Adipocyte (in vitro differentiated cells): ENCODE data around the gene NCDN.
"Not testable (repeated sequence)": the region's sequence is repeated elsewhere in the genome, so short reads cannot be mapped to it uniquely, and the experiment has no call there.

Experiments used
- DNase-seq: peaks from one replicate; pipeline ENCODE4 v3.0.0-alpha.2; 2015; ENCODE audit warnings: low read depth
- H3K27me3 ChIP-seq: replicated peaks from 2 replicates; pipeline ENCODE4 v1.7.0; 2013; ENCODE audit warnings: mild to moderate bottlenecking, low read length, moderate library complexity; ENCODE audit not compliant: control insufficient read depth, insufficient read depth
- H3K36me3 ChIP-seq: 2 replicates; pipeline ENCODE4 v1.7.0; 2013; ENCODE audit warnings: low read length, mild to moderate bottlenecking, moderate library complexity; ENCODE audit not compliant: control insufficient read depth, insufficient read depth, severe bottlenecking
- H3K4me1 ChIP-seq: 2 replicates; pipeline ENCODE4 v1.7.0; 2013; ENCODE audit warnings: mild to moderate bottlenecking, low read length, moderate library complexity; ENCODE audit not compliant: control insufficient read depth, insufficient read depth
- H3K4me3 ChIP-seq: 2 replicates; pipeline ENCODE4 v1.7.0; 2013; ENCODE audit warnings: mild to moderate bottlenecking, low read length, moderate library complexity
- H3K9ac ChIP-seq: 2 replicates; pipeline ENCODE4 v1.7.0; 2013; ENCODE audit warnings: mild to moderate bottlenecking, low read length, moderate library complexity
- H3K9me3 ChIP-seq: 2 replicates; pipeline ENCODE4 v1.7.0; 2013; ENCODE audit warnings: mild to moderate bottlenecking, low read length, moderate library complexity; ENCODE audit not compliant: control insufficient read depth

The NCDN gene

DNA sequence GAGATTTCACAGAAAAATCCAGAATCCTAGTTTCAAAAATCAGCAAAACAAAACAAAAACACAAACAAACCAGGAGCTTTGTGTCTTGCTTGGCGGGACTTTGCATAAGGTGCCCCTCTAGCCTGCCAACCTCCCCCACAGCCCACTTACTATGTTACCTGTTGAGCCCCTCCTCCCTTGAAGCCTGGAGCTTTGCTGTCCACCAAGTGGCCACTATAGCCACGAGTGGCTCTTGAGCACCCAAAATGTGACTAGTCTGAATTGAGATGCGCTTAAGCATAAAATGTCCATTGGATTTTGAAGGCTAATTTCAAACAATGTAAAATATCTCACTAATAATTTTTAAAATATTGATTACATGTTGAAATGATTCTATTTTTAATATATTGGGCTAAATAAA lies 27.7 kb downstream of the NCDN start:
- H3K4me1 ChIP-seq = no peaks in the 10 kb centered on the region
- H3K9ac ChIP-seq = no peak overlapping the region
- no peak overlapping the region for H3K4me3 ChIP-seq
- no peaks in the 10 kb centered on the region for H3K9me3 ChIP-seq
- H3K27me3 ChIP-seq = no peaks in the 10 kb centered on the region
- H3K36me3 ChIP-seq = no peaks in the 10 kb centered on the region
- no peak for DNase-seq

DNA sequence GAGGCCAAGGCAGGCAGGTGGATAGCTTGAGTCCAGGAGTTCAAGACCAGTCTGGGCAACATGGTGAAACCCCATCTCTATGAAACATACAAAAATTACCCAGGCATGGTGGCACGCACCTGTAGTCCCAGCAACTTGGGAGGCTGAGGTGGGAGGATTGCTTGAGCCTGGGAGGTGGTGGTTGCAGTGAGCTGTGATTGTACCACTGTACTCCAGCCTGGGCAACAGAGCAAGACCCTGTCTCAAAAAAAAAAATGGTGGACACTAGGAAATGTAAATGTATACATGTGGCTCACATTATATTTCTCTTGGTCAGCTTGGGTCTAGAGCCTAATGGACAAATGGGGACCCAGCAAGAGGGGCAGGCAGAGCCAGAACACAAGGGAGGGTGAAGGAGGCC lies 28.2 kb downstream of the NCDN start:
- H3K27me3 ChIP-seq, DNase-seq, H3K9ac ChIP-seq, H3K9me3 ChIP-seq, H3K36me3 ChIP-seq, H3K4me1 ChIP-seq, H3K4me3 ChIP-seq: not testable (repeated sequence)

DNA sequence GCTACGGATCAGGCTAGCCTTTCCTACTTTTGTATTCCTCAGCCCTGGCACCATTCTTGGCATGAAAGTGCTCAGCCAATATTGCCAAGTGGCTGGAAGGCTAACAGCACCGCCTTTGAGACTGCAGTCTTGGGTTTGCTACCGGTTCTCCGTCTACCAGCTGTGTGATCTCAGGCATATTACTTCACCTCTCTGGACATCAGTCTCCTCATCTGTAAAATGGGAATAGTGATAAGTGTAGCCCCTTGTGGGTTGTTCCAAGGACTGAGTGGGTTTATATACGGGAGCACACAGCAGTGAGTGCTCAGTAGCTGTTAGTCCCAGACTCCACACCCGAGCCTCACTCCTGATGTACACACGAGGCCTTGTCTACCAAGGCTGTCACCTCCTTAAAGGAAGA lies 29.2 kb downstream of the NCDN start:
- Histone ChIP-seq H3K9me3 (no peaks in the 10 kb centered on the region), H3K36me3 (peaks cover 4% of the 10 kb centered on the region), H3K27me3 (no peaks in the 10 kb centered on the region), H3K4me3 (no peak overlapping the region), H3K4me1 (no peaks in the 10 kb centered on the region), H3K9ac (no peak overlapping the region)
- DNase-seq = no peak

DNA sequence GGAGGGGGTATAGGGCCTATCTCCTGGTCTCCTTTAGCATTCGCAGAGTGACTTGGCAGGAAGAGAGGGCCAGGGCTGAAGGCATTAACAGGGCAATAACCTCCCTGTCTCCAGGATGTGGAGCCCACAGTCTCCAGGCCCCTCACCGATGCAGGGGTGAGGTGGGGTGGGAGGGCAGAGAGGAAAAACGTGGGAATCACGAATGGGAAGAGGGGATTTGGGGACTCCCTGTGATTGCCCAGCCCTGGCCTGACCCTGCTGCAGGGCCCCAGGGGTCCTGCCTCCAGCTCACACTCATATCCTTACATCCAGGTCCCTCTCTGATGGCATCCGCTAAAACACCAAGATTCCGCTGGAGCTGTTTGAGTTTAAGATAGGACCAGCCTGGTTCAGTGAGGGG lies 30.1 kb downstream of the NCDN start:
- no peaks in the 10 kb centered on the region for H3K4me1 ChIP-seq
- DNase-seq = no peak
- no peaks in the 10 kb centered on the region for H3K27me3 ChIP-seq
- peaks cover 4% of the 10 kb centered on the region for H3K36me3 ChIP-seq
- H3K4me3 ChIP-seq = no peak overlapping the region
- no peaks in the 10 kb centered on the region for H3K9me3 ChIP-seq
- H3K9ac ChIP-seq = no peak overlapping the region

DNA sequence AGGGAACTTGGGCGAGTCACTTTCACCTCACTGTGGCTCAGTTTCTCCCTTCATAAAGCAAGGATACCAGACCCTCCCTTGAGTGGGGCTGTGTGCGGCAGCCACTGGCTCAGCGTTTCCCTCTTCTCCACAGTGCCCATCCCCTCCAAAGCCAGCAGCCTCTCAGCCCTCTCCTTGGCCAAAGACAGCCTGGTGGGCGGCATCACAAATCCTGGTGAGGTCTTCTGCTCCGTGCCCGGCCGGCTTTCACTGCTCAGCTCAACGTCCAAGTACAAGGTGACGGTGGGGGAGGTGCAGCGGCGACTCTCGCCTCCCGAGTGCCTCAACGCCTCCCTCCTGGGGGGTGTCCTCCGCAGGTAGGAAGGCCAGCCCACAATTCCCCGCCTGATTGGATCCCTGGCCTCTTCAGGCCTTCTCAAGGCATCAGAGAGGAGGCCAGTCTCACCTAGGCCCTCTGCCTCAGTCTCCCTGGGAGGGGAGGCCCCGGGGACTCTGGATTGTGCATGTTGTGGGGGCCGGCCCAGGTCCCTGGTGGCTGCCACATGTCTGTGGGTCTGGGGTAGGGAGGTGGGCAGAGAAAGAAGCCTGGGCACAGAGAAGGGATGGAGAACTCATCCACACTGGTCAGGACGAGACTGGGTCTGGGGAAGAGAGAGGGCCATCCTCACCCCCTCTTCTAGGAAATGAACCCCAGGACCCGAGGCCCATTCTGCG lies 30.8 kb downstream of the NCDN start:
- H3K9ac ChIP-seq = no peak overlapping the region
- peaks cover 4% of the 10 kb centered on the region for H3K36me3 ChIP-seq
- no peaks in the 10 kb centered on the region for H3K27me3 ChIP-seq
- H3K4me1 ChIP-seq = no peaks in the 10 kb centered on the region
- DNase-seq = no peak
- no peak overlapping the region for H3K4me3 ChIP-seq
- no peaks in the 10 kb centered on the region for H3K9me3 ChIP-seq

DNA sequence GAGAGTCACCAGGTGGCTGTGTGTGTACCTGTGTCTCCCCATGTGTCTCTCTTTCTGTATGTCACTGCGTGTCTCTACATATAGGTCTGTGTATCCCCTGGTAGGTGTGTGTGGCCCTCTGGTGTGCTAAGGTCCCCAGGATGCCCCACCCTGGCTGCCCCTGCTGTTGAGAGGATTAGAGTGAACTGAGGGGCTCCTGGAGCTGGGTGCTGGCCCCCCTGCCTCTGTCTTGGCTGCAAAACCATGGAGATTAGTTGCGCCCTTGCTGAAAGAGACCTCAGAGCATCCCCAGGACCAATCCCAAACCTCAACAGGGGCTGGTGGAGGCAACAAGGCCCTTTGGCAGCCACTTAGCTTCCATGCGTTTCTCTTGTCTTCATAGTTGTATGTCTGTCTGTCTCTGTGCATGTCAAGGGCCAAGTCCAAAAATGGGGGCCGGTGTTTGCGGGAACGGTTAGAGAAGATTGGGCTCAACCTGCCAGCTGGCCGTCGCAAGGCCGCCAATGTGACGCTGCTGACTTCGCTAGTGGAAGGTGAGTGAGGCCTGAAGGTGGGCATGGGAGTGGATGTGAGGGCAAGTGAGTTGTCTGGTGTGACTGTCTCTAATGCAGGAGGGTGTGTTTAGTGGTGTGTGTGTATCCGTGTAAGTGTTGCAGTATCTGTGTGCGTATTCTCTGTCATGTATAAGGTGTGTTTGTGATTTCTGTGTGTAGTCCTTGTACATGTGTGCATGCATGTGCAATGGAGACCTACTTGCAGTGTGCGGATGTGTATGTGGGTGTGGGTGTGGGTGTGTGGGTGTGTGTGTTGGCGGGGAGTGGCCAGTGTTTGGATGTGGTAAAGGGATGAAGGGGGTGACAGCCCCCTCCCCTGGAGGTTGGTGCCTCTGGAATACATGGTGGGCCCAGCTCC lies 32.2 kb downstream of the NCDN start:
- H3K4me3 ChIP-seq = no peak overlapping the region
- no peaks in the 10 kb centered on the region for H3K4me1 ChIP-seq
- no peaks in the 10 kb centered on the region for H3K9me3 ChIP-seq
- no peaks in the 10 kb centered on the region for H3K27me3 ChIP-seq
- peaks cover 4% of the 10 kb centered on the region for H3K36me3 ChIP-seq
- no peak for DNase-seq
- H3K9ac ChIP-seq = no peak overlapping the region

DNA sequence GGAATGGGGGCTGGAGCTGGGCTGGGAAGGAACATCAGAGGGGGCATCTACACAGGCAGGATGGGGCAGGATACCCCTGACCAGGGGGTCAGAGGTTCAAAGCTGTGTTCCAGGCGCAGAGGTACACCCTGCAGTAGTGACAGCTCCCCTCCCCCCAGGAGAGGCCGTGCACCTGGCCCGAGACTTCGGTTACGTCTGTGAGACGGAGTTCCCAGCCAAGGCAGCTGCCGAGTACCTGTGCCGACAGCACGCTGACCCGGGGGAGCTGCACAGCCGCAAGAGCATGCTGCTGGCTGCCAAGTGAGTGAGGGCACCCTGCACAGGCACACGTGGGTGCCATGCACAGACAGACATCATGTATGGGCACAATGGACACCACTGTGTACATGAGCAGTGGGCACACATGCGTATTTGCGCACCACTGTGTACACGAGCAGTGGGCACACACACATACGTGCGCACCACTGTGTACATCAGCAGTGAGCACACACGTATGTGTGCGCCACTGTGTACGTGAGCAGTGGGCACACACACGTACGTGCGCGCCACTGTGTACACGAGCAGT lies 33.0 kb downstream of the NCDN start:
- Histone ChIP-seq H3K36me3 (peaks cover 4% of the 10 kb centered on the region), H3K4me1 (no peaks in the 10 kb centered on the region), H3K9me3 (no peaks in the 10 kb centered on the region), H3K27me3 (no peaks in the 10 kb centered on the region), H3K4me3 (no peak overlapping the region), H3K9ac (no peak overlapping the region)
- no peak for DNase-seq

DNA sequence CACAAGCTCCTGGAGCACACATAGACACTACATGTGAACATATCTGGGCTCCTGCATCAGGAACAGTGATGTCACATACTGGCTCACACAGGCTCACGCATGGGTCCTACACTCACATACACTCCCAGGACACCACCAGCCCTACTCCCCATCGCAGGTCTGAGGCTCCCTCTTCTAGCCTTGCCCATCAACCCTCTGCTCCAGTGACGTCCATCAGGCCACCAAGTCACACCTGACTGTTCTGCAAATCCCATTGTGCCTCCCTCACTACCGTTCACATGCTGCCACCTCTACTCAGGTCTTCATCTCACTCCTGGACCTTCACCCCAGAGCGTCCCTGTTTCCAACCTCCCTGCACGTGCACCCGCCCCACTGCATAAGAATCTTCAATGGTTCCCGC lies 33.6 kb downstream of the NCDN start:
- H3K4me1 ChIP-seq = no peaks in the 10 kb centered on the region
- no peak for DNase-seq
- H3K27me3 ChIP-seq = no peaks in the 10 kb centered on the region
- no peaks in the 10 kb centered on the region for H3K9me3 ChIP-seq
- no peak overlapping the region for H3K9ac ChIP-seq
- H3K36me3 ChIP-seq = peaks cover 4% of the 10 kb centered on the region
- no peak overlapping the region for H3K4me3 ChIP-seq

DNA sequence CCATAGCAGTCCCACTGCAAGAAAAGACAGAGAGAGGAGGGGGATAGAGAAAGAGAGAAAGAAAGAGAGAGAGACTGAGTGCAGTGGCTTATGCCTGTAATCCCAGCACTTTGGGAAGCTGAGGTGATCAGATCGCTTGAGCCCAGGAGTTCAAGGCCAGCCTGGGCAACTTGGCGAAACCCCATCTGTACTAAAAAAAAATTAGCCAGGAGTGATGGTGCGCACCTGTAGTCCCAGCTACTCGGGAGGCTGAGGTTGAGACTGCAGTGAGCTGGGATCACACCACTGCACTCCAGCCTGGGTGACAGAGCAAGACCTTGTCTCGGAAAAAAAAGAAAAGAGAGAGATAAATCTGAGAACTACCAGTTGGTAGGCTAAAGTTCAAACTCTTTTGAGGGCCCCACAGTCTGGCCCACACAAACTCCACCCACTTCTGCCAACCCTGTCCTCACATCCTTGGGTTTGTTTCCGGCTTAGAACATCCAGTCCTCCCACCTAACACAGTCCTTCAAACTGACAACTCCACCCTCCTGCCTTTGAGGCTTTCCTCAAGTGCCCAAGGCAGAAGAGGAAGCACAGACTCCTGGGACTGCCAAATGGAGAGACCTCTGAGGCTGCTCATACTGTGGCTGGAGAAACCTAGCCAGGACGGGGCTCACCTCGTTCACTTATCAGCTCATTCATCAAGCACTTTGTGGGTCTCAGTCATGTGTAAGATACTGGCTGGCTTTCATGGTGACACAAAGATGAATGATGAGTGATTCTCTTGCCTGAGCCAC lies 35.6 kb downstream of the NCDN start:
- Histone ChIP-seq H3K36me3 (peaks cover 4% of the 10 kb centered on the region), H3K4me1 (no peaks in the 10 kb centered on the region), H3K4me3 (no peak overlapping the region), H3K9me3 (no peaks in the 10 kb centered on the region), H3K9ac (no peak overlapping the region), H3K27me3 (no peaks in the 10 kb centered on the region)
- no peak for DNase-seq

DNA sequence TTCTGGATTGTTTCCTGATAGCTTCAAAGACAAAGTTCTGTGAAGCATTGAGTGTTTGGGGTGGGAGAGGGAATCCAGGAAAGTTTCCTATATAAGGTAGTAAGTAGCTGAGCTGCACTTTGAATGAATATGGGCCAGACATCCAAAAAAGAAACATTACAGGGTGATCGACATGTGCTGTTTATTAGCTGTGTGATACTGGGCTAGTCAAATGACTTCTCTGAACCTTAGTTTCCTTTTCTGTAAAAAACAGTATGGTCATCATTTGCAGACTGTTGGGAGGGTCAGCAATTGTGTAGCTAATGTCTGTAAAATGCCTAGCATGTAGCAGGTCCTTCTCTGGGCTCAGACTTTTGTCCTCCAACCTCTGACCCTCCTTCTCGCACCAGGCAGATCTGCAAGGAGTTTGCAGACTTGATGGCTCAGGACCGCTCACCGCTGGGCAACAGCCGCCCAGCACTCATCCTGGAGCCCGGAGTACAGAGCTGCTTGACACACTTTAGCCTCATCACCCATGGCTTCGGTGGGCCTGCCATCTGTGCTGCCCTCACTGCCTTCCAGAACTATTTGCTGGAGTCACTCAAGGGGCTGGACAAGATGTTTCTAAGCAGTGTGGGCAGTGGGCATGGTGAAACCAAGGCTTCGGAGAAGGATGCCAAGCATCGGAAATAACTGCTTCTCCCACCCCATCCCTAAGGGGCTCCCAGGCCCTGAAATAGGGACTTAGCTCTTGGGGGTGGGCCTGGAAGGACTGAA lies 36.6 kb downstream of the NCDN start:
- no peak overlapping the region for H3K4me3 ChIP-seq
- no peaks in the 10 kb centered on the region for H3K4me1 ChIP-seq
- peaks cover 4% of the 10 kb centered on the region for H3K36me3 ChIP-seq
- no peak overlapping the region for H3K9ac ChIP-seq
- H3K27me3 ChIP-seq = no peaks in the 10 kb centered on the region
- no peak for DNase-seq
- H3K9me3 ChIP-seq = no peaks in the 10 kb centered on the region
